GM23248 (cell line): ENCODE results near the gene BLCAP.

Experiments
- EZH2 ChIP-seq: fragments of 200-600 bp; sonication (generic); IDR thresholded peaks from 2 replicates; pipeline ENCODE4 v1.6.1; 2018; ENCODE audit warnings: antibody characterized with exemption, mild to moderate bottlenecking; ENCODE audit not compliant: insufficient read depth, poor library complexity, severe bottlenecking
- EZH2phosphoT487 ChIP-seq: fragments of 200-600 bp; sonication (generic); IDR thresholded peaks from 2 replicates; pipeline ENCODE4 v1.6.1; 2018; ENCODE audit warnings: antibody characterized with exemption, moderate library complexity, mild to moderate bottlenecking, low read depth; ENCODE audit not compliant: insufficient read depth

DNA sequence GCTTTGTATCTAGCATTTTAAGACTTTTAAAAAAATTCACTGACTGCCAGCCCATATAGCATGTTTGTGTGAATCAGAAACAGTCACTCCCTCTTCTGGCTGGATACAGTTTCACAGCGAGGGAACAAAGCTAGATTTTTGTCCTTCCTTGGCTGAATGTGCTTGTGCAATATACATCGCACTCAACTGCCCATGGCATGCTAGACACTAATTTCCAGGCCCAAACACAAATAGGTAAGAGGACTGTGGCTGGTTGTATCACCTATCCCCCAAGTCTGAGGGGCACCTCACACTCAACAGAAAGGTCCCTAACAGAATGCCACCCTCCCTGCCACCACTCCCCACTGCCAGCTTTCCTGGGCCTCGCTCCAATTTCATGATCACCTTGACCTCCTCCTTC is 16.2 kb upstream of the BLCAP start:
- no peak for TF ChIP-seq EZH2
- no peak for TF ChIP-seq EZH2phosphoT487
